Hepatocyte (in vitro differentiated cells): ENCODE data around the gene GALNT13.

Source experiments
- CTCF ChIP-seq: fragments of 200-600 bp; sonication (generic); IDR thresholded peaks from 2 replicates; pipeline ENCODE4 v1.5.1; 2016; ENCODE audit warnings: antibody characterized with exemption, mild to moderate bottlenecking; ENCODE audit not compliant: poor library complexity
- EZH2 ChIP-seq: fragments of 200-600 bp; sonication (generic); IDR thresholded peaks from 2 replicates; pipeline ENCODE4 v1.6.1; 2016; ENCODE audit warnings: antibody characterized with exemption, mild to moderate bottlenecking, borderline replicate concordance
- EZH2phosphoT487 ChIP-seq: fragments of 200-600 bp; sonication (generic); IDR thresholded peaks from one replicate; pipeline ENCODE4 v1.6.1; 2018; ENCODE audit warnings: antibody characterized with exemption, mild to moderate bottlenecking, low read depth, moderate library complexity; ENCODE audit not compliant: unreplicated experiment, severe bottlenecking

GRCh38 chr2:154343282-154343681 lies 471.6 kb downstream of the GALNT13 start:
- TF ChIP-seq EZH2 (no peak), CTCF (no peak), EZH2phosphoT487 (no peak)
